ENCODE data around the gene SLC30A2. TPM values are rescaled to one million over a fixed set of nuclear protein-coding genes. Genes with fewer than 3 reads are reported as not detected.

SLC30A2 gene
- polyA plus RNA-seq, 2 of the 4 experiments (the other 2 are of a cell fraction) = not detected

DNA sequence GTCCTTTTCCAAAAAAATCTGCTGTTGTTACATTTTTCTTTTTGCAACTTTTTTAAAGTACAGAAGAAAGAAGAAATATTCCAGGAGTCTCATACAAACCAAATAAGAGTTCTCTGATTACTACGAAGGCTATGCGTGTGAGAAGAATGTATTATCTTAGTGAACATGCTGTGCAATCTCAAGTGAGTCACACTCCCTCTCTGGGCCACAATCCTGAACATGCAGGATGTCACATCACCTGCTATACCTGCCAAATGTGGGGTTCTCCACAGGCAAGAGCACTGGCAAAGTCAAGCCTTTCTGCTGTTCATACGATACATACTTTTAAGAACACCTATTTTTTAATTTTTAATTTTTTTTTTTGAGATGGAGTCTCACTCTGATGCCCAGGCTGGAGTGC is 43.2 kb upstream of the SLC30A2 start:
- Histone ChIP-seq H3K4me1 (no peaks in the 10 kb centered on the region), H3K4me2 (no peak overlapping the region), H3K9me3 (no peaks in the 10 kb centered on the region), H3K4me3 (no peak overlapping the region), H3K27ac (no peak overlapping the region)
- POLR2A ChIA-PET = no interaction called here
- 93% methylated on average over 3 of the region's 3 CpGs for WGBS (ENCODE audit: missing lambda C conversion rate)
- no peak for FAIRE-seq
- CTCF ChIA-PET = no interaction called here
- DNase-seq (ENCODE audit: low read depth in 1 of 2, low spot score in 1 of 2) = no peak
- TF ChIP-seq CBX8 (IDR thresholded peaks at IDR 0.05) = no peak
- TF ChIP-seq, protein P1, sequence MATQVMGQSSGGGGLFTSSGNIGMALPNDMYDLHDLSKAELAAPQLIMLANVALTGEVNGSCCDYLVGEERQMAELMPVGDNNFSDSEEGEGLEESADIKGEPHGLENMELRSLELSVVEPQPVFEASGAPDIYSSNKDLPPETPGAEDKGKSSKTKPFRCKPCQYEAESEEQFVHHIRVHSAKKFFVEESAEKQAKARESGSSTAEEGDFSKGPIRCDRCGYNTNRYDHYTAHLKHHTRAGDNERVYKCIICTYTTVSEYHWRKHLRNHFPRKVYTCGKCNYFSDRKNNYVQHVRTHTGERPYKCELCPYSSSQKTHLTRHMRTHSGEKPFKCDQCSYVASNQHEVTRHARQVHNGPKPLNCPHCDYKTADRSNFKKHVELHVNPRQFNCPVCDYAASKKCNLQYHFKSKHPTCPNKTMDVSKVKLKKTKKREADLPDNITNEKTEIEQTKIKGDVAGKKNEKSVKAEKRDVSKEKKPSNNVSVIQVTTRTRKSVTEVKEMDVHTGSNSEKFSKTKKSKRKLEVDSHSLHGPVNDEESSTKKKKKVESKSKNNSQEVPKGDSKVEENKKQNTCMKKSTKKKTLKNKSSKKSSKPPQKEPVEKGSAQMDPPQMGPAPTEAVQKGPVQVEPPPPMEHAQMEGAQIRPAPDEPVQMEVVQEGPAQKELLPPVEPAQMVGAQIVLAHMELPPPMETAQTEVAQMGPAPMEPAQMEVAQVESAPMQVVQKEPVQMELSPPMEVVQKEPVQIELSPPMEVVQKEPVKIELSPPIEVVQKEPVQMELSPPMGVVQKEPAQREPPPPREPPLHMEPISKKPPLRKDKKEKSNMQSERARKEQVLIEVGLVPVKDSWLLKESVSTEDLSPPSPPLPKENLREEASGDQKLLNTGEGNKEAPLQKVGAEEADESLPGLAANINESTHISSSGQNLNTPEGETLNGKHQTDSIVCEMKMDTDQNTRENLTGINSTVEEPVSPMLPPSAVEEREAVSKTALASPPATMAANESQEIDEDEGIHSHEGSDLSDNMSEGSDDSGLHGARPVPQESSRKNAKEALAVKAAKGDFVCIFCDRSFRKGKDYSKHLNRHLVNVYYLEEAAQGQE (IDR thresholded peaks at IDR 0.05) = no peak
- no peak for ATAC-seq

GRCh38 chr1:26084844-26085243 is 38.9 kb upstream of the SLC30A2 start:
- Histone ChIP-seq H3K4me1 (peaks cover 12% of the 10 kb centered on the region), H3K9me3 (no peaks in the 10 kb centered on the region), H3K4me2 (no peak overlapping the region), H3K4me3 (no peak overlapping the region), H3K27ac (no peak overlapping the region)
- ChIA-PET CTCF (interaction anchor here (0.7 to 4.0 kb wide), 5 partner anchors 18 to 61 kb away, joined by 4 to 16 read pairs (median 6); no protein-coding TSS in a partner anchor), POLR2A (no interaction called here)
- FAIRE-seq = no peak
- no peak for ATAC-seq
- no peak for TF ChIP-seq ZFP36 (IDR thresholded peaks at IDR 0.05; ENCODE audit: borderline replicate concordance, partially characterized antibody)
- TF ChIP-seq ESRRA (IDR thresholded peaks at IDR 0.05; ENCODE audit: borderline replicate concordance, low read length) = no peak
- TF ChIP-seq NPAS2 (CRISPR knock-in tag; IDR thresholded peaks at IDR 0.05; ENCODE audit: borderline replicate concordance) = no peak
- no peak for TF ChIP-seq RCOR1 (IDR thresholded peaks at IDR 0.05; ENCODE audit: low read depth, low read length)
- TF ChIP-seq NFE2L2 (conservative IDR thresholded peaks at IDR 0.05; ENCODE audit: low read length) = no peak
- TF ChIP-seq SMC3 (IDR thresholded peaks at IDR 0.05) = no peak
- TF ChIP-seq CBX2 (IDR thresholded peaks at IDR 0.05; ENCODE audit: borderline replicate concordance, low read depth) = no peak
- no peak for TF ChIP-seq TFCP2L1 (CRISPR knock-in tag; IDR thresholded peaks at IDR 0.05)
- no peak for TF ChIP-seq ZNF302 (CRISPR knock-in tag; IDR thresholded peaks at IDR 0.05)
- TF ChIP-seq FOSL2 (IDR thresholded peaks at IDR 0.05) = no peak
- TF ChIP-seq FOSL2 (CRISPR knock-in tag; IDR thresholded peaks at IDR 0.05) = no peak
- no peak for TF ChIP-seq TP53 (CRISPR knock-in tag; IDR thresholded peaks at IDR 0.05)
- TF ChIP-seq CHD4 (IDR thresholded peaks at IDR 0.05; ENCODE audit: borderline replicate concordance) = no peak
- no peak for TF ChIP-seq MAX (IDR thresholded peaks at IDR 0.05)
- TF ChIP-seq BHLHE40 (IDR thresholded peaks at IDR 0.05; ENCODE audit: low read depth, low read length) = no peak
- no peak for TF ChIP-seq E2F6 (IDR thresholded peaks at IDR 0.05; ENCODE audit: borderline replicate concordance, low read depth)
- no peak for TF ChIP-seq RFX5 (IDR thresholded peaks at IDR 0.05)
- no peak for TF ChIP-seq HMGXB4 (CRISPR knock-in tag; IDR thresholded peaks at IDR 0.05; ENCODE audit: borderline replicate concordance)
- TF ChIP-seq, protein P2, sequence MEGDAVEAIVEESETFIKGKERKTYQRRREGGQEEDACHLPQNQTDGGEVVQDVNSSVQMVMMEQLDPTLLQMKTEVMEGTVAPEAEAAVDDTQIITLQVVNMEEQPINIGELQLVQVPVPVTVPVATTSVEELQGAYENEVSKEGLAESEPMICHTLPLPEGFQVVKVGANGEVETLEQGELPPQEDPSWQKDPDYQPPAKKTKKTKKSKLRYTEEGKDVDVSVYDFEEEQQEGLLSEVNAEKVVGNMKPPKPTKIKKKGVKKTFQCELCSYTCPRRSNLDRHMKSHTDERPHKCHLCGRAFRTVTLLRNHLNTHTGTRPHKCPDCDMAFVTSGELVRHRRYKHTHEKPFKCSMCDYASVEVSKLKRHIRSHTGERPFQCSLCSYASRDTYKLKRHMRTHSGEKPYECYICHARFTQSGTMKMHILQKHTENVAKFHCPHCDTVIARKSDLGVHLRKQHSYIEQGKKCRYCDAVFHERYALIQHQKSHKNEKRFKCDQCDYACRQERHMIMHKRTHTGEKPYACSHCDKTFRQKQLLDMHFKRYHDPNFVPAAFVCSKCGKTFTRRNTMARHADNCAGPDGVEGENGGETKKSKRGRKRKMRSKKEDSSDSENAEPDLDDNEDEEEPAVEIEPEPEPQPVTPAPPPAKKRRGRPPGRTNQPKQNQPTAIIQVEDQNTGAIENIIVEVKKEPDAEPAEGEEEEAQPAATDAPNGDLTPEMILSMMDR (IDR thresholded peaks at IDR 0.05) = no peak
- no peak for TF ChIP-seq JUNB (IDR thresholded peaks at IDR 0.05)
- TF ChIP-seq HEYL (CRISPR knock-in tag; IDR thresholded peaks at IDR 0.05) = no peak
- no peak for DNase-seq (ENCODE audit: low read depth in 1 of 2, low spot score in 1 of 2)
- 55% methylated on average over 2 of the region's 2 CpGs for WGBS (ENCODE audit: missing lambda C conversion rate)
